IPS-18c (cell line): ENCODE results near the gene MYO1B.

Experiments
- H3K4me3 ChIP-seq: 2 replicates; pipeline ENCODE4 v1.7.0; 2013; ENCODE audit warnings: low read depth, mild to moderate bottlenecking, low read length, moderate library complexity; ENCODE audit not compliant: insufficient read depth
- H3K9me3 ChIP-seq: one replicate; pipeline ENCODE4 v1.6.1; 2013; ENCODE audit warnings: mild to moderate bottlenecking, low read length, moderate library complexity; ENCODE audit not compliant: control insufficient read depth, insufficient read depth

MYO1B gene

GRCh38 chr2:191302459-191303139 lies 57.4 kb downstream of the MYO1B start:
- no peaks in the 10 kb centered on the region for H3K9me3 ChIP-seq
- no peak overlapping the region for H3K4me3 ChIP-seq

DNA sequence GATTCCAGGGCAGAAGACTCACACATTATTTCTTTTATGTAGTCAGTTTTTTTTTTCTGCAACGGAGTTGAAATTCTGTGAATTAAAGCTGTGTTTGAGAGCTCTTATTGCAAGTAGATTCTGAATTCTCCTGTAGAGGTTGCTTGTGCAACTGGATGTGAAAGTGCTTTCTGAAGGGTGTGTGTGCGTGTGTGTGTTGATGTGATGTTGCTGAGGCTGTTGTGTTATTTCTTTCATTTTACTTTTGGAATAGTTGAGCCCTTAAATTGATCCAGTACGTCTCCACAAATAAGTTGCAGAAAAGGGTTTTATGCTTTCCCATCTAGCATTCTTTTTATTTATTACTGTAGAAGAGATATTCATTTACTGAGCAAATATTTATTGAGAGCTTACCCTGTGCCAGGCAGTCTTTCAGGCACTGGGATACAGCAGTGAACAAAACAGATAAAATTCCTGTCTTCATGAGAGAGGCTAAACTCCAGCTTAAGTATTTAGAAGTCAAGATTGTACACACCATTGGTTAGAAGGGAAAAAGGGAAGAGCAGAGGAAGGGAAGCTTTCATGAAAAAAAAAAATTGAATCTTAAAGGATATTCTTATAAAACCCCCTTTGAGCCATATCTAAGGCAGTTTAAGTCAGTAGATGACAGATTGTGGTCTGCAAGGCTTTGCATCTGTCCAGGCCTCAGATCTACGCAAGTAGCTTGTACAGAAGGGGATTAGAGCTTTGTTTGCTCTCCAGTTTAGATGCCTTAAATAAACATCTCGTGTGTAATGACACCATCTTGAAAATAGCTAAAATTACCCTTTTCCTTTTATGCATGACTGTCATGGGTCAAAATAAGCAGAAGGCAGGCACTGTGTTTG lies 58.2 kb downstream of the MYO1B start:
- H3K9me3 ChIP-seq = no peaks in the 10 kb centered on the region
- H3K4me3 ChIP-seq = no peak overlapping the region

- Histone ChIP-seq H3K4me3 (no peak overlapping the region), H3K9me3 (no peaks in the 10 kb centered on the region)
These were observed 60.0 kb downstream of the MYO1B start for GRCh38 chr2:191304939-191305875.

DNA sequence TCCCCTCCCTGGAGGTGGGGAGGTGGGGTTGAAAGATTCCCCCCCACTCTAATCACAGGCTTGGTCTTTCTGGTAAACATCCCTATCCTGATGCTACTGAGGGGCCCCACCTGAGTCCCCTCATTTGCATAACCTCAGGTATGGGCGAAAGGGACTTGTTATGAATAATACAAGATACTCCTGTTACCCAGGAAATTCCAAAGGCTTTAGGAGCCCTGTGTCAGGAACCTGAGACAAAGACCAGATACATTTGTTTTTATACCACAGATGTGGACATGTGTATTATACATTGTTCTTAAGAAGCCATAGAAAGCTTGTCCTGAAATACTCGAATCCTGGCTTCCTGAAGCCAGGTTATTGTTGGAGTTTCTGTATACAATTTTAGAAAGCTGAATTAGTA lies 62.8 kb downstream of the MYO1B start:
- Histone ChIP-seq H3K4me3 (no peak overlapping the region), H3K9me3 (no peaks in the 10 kb centered on the region)

- no peak overlapping the region for H3K4me3 ChIP-seq
These were observed 66.0 kb downstream of the MYO1B start for GRCh38 chr2:191311156-191311555.

GRCh38 chr2:191311627-191312026 lies 66.4 kb downstream of the MYO1B start:
- no peak overlapping the region for H3K4me3 ChIP-seq

More at GRCh38 chr2:191311156-191311555, 66.0 kb downstream of the MYO1B start:
- H3K9me3 ChIP-seq = no peaks in the 10 kb centered on the region

GRCh38 chr2:191312163-191312562 lies 67.0 kb downstream of the MYO1B start:
- Histone ChIP-seq H3K9me3 (no peaks in the 10 kb centered on the region), H3K4me3 (no peak overlapping the region)

More at GRCh38 chr2:191311627-191312026, 66.4 kb downstream of the MYO1B start:
- no peaks in the 10 kb centered on the region for H3K9me3 ChIP-seq

DNA sequence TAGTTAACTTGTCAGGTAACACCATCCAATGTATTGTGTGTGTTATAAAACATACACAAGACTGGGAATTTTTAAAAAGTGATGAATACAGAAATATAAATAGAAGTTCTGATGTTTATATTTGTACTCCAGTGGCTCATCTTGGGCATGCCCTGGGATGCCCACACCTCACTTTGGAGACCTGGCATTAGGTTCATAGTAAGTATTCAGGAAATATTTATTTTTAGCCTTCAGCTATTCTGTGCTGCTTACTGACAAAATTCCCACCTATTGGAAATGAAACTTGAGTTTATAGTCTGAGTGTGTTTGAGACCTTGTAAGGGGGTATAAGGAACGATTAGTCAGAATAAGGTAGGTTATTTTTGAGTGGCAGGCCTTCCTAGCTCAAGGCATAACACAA lies 67.5 kb downstream of the MYO1B start:
- no peaks in the 10 kb centered on the region for H3K9me3 ChIP-seq
- no peak overlapping the region for H3K4me3 ChIP-seq

DNA sequence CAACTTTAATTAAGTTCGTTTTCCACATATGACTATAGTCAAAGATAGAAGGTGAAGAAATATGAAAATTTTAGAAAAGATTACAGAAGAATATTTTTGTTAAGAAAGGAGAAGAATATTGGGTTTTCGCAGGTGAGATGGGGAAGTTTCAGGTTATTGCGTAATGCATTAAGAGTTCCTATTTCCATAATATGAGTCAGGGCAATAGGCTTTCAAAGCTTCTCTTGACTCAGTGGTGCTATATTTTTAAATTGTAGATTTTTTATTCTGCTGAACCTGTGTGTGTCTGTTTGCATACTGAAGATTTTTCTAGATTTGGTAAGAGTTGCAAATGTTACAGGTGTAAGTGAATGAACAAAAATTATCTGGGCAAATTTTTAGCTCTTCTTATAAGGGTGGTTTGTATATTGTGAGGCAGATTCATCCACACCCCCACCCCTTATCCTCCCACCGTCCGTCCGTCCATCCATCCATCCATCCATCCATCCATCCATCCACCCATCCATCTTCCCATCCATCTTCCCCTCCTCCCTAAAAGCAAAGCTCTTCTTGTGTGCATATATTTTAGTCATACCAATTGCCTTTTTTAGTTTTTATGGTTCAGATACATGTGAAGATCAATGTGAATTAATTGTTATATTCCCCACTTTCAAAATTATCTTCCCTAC lies 69.6 kb downstream of the MYO1B start:
- H3K9me3 ChIP-seq = no peaks in the 10 kb centered on the region
- H3K4me3 ChIP-seq = no peak overlapping the region

DNA sequence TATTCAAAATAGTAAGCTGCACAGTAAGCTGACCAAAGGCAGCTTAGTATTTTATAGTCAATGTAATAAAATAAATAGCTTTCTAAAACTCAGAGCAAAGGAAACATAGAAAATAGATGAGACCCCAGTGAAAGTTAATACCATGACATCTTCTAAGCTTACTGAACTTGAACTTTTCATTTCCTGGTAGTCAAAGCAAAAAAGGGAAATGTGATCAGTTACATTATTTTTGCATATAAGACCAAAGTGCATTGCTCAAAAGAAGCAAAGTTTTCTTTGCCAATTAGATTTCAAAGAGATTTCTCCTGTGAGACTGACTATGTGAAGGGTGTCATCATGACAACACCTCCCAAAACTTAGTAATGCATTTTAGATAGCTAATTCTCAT lies 70.2 kb downstream of the MYO1B start:
- Histone ChIP-seq H3K9me3 (no peaks in the 10 kb centered on the region), H3K4me3 (no peak overlapping the region)

DNA sequence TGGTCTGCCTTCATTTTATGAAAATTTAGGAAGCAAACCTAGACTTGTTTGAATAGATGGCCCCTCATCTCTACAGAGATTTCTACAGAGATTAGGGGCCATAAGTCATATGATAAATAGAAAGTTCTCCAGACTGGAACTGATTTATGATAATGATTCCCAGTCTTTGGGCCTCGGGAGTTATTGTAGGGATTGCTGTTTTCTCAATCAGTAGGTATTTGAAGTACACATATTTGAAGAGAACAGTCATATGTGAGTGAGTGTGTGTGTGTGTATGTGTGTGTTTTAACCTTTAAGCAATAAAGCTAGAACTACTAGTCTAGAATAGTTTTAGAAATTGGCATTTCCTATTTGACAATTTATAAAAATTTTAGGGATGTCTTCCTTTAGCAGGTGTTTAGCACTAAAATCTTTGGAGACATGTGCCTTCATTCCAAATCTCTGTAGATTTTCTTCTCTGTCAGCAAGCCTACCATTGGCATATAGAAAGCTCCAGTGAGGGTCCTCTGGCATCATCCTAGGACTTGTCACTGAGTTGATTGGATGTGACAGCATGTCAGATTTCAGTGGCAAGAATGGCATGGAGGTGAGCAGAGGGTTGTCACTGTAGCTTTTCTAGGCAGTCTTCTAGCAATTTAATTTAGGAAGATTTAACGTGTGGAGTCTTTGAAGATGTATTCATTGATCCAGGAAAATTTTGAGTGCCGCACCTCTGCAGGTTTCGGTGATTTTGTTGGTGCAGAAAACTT lies 71.2 kb downstream of the MYO1B start:
- no peak overlapping the region for H3K4me3 ChIP-seq
- H3K9me3 ChIP-seq = no peaks in the 10 kb centered on the region

DNA sequence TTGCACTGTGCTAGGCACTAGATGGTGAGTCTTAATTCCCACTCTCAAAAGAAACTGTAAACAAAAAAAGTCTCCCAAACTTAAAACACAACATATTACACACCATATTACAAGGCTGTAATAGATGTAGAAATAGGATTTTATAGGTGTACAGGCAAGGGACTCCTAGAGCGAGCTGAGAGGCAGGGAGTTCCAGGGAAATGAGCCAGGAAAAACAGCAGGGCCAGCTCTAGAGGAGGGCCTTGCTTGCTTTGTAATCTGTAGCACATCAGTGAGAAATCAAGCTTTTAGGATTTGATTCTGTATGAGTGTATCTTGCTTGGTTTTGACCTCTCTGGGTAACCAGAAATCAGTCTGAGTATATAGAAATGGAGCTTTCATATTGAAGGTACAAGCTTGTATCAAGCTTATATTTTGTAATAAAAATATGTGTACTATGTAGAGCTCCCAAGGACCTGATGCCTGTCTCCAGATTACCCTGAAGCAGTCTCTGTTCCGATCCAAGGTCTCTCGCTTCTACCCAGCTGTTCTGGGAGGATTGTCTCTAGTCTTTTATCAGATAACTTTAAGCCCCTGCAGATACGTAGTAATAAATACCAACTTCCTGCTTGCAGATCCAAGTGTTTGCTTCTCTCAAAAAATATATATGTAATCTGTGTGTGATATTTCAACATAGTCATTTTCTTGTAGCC lies 73.0 kb downstream of the MYO1B start:
- H3K9me3 ChIP-seq = no peaks in the 10 kb centered on the region
- no peak overlapping the region for H3K4me3 ChIP-seq

DNA sequence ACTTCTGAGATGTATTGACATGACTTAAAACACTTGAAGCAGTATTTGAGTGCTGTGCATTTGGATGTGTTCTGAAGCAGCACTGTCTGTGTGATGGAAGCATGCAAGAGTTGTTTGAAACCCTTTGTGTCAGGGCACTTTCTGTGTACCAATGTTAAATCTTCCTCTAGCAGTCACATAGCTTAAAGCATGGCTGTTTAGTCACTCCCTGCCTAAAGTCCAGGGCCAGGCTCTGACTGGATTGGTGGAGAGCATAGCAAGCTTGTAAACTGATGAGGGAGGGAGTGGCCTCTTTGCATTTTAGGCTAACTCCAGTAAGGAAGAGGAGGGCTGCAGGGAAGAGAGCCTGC lies 73.5 kb downstream of the MYO1B start:
- H3K4me3 ChIP-seq = no peak overlapping the region
- no peaks in the 10 kb centered on the region for H3K9me3 ChIP-seq

DNA sequence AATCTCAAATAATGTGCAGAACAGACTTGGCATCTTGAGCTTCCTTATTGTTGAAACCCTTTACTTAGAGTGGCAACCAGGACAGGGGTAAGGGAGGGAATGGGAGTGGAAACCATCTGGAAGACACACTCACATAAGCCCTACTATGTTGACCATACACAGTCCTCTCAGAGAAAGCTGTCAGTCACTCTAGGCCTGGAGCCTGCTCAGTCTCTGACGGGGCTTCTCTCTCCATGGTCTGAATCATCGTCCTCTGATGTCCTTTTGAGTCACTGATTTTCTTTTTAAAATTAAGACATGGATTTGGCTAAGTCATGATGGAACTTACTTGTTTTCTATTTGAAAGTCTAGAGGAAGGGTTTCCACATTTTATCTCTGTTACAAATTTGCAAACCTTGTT lies 74.0 kb downstream of the MYO1B start:
- H3K4me3 ChIP-seq = no peak overlapping the region
- H3K9me3 ChIP-seq = no peaks in the 10 kb centered on the region

GRCh38 chr2:191320881-191321280 lies 75.7 kb downstream of the MYO1B start:
- no peak overlapping the region for H3K4me3 ChIP-seq
- H3K9me3 ChIP-seq = no peaks in the 10 kb centered on the region
